ENCODE data around the gene ARHGDIB. TPM values are rescaled to one million over a fixed set of nuclear protein-coding genes. Genes with fewer than 3 reads are reported as not detected.

ARHGDIB gene
- total RNA-seq, 2 experiments from 2014 or later, result 1,588 to 1,891 TPM

- POLR2A ChIA-PET, result no interaction called here
- H3K36me3 Mint-ChIP-seq (ENCODE audit: low read depth), result no peaks in the 10 kb centered on the region
- peaks cover 9% of the 10 kb centered on the region for H3K27me3 Mint-ChIP-seq
- DNase-seq, result no peak
- H3K9me3 Mint-ChIP-seq, result no peaks in the 10 kb centered on the region
- no peaks in the 10 kb centered on the region for H3K4me1 Mint-ChIP-seq
- no peak overlapping the region for H3K27ac Mint-ChIP-seq
- H3K4me3 Mint-ChIP-seq, result no peak overlapping the region
- CTCF ChIA-PET, result interaction anchor here (1.2 kb wide), 1 partner anchor 17 kb away, joined by 3 read pairs; no protein-coding TSS in a partner anchor
Observed at GRCh38 chr12:14893506-14894250, 67.7 kb downstream of the ARHGDIB start.

GRCh38 chr12:14892726-14893505 lies 68.5 kb downstream of the ARHGDIB start:
- no peaks in the 10 kb centered on the region for H3K4me1 Mint-ChIP-seq
- CTCF ChIA-PET, result interaction anchor here (1.2 kb wide), 2 partner anchors 14 to 16 kb away, joined by 3 to 4 read pairs; no protein-coding TSS in a partner anchor
- peaks cover 15% of the 10 kb centered on the region for H3K27me3 Mint-ChIP-seq
- DNase-seq, result no peak
- POLR2A ChIA-PET, result no interaction called here
- no peak overlapping the region for H3K4me3 Mint-ChIP-seq
- H3K27ac Mint-ChIP-seq, result no peak overlapping the region
- peaks cover 2% of the 10 kb centered on the region for H3K36me3 Mint-ChIP-seq (ENCODE audit: low read depth)
- no peaks in the 10 kb centered on the region for H3K9me3 Mint-ChIP-seq

Other genes starting within 250 kb of the ARHGDIB start
- 10 to 100 TPM; 83.9 to 95.7 TPM for gene WBP11, start 158.1 kb downstream of the ARHGDIB start, total RNA-seq
- gene C12orf60, start 157.9 kb downstream of the ARHGDIB start, total RNA-seq, result 1 to 10 TPM in 1 of 2 experiments, under 1 TPM in 1; 1.00 to 1.3 TPM
- not detected for gene SMCO3, start 147.4 kb downstream of the ARHGDIB start, total RNA-seq
- not detected for gene ART4, start 118.1 kb downstream of the ARHGDIB start, total RNA-seq
- gene MGP, start 75.7 kb downstream of the ARHGDIB start, total RNA-seq, result under 1 TPM in 1 of 2 experiments, not detected in 1; 0.20 TPM
- gene ERP27, start 23.1 kb downstream of the ARHGDIB start, total RNA-seq, result 10 to 100 TPM in 1 of 2 experiments, 1 to 10 TPM in 1; 8.3 to 11.3 TPM
- gene PDE6H, start 11.4 kb upstream of the ARHGDIB start, total RNA-seq, result not detected